Thymus (tissue), 11 donors: ENCODE measurements around the gene GNAT3. TPM values are rescaled to one million over a fixed set of nuclear protein-coding genes. Genes with fewer than 3 reads are reported as not detected.
A peak's percentile ranks its signal among the peaks of the same experiment; 100 is the strongest.

Source experiments
- DNase-seq, 9 donors: peaks; one replicate each; pipeline ENCODE4 v3.0.0-alpha.2; 2013; ENCODE audit warnings: low spot score in 9 of 9, low read depth in 6 of 9, missing footprints in 1 of 9
- H3K27ac ChIP-seq, 2 donors: one replicate each; pipeline ENCODE4 v1.5.1; 2013; ENCODE audit warnings: control low read depth in 1 of 2, low read depth in 1 of 2, low read length in 1 of 2, mild to moderate bottlenecking in 1 of 2, moderate library complexity in 1 of 2
- H3K27me3 ChIP-seq, 2 donors: one replicate each; pipeline ENCODE4 v1.5.1; 2013; ENCODE audit warnings: low read length in 1 of 2; ENCODE audit not compliant: control insufficient read depth in 2 of 2, insufficient read depth in 1 of 2
- H3K36me3 ChIP-seq, 2 donors: one replicate each; pipeline ENCODE4 v1.5.1; 2013; ENCODE audit warnings: low read length in 1 of 2, mild to moderate bottlenecking in 1 of 2, moderate library complexity in 1 of 2; ENCODE audit not compliant: control insufficient read depth in 2 of 2, insufficient read depth in 2 of 2
- H3K4me1 ChIP-seq, 2 donors: one replicate each; pipeline ENCODE4 v1.5.1; 2013; ENCODE audit warnings: low read length in 2 of 2; ENCODE audit not compliant: control insufficient read depth in 2 of 2, insufficient read depth in 2 of 2
- H3K4me3 ChIP-seq, 2 donors: one replicate each; pipeline ENCODE4 v1.5.1; 2013; ENCODE audit warnings: low read length in 2 of 2, control low read depth in 1 of 2, mild to moderate bottlenecking in 1 of 2
- H3K9me3 ChIP-seq, 2 donors: one replicate each; pipeline ENCODE4 v1.5.1; 2013; ENCODE audit warnings: low read length in 1 of 2, mild to moderate bottlenecking in 1 of 2; ENCODE audit not compliant: control insufficient read depth in 2 of 2, insufficient read depth in 1 of 2
- WGBS: extraction: QIAGEN DNeasy Blood & Tissue Kit; methylation state at CpG from one replicate; pipeline ENCODE4 v1.1.7; 2013; 5-methylcytosine and 5-hydroxymethylcytosine counted together
- polyA plus RNA-seq: library from polyadenylated mRNA; stranded (reverse); fragments of 200-250 nt; gene quantifications from one replicate; pipeline ENCODE4 v1.2.3, GENCODE V29; 2013
- total RNA-seq: library from RNA; stranded (reverse); fragments of 120-200 nt; gene quantifications from one replicate; pipeline ENCODE4 v1.2.4, GENCODE V29; 2013
- donor health status: healthy.

Gene GNAT3
- total and polyA plus RNA-seq, 2 donors = 0.05 to 0.19 TPM

- H3K4me1 ChIP-seq = no peaks in the 10 kb centered on the region
- no peak for DNase-seq
- H3K27ac ChIP-seq = no peak overlapping the region
Observed at GRCh38 chr7:80459776-80460510, 51.9 kb downstream of the GNAT3 start.

DNA sequence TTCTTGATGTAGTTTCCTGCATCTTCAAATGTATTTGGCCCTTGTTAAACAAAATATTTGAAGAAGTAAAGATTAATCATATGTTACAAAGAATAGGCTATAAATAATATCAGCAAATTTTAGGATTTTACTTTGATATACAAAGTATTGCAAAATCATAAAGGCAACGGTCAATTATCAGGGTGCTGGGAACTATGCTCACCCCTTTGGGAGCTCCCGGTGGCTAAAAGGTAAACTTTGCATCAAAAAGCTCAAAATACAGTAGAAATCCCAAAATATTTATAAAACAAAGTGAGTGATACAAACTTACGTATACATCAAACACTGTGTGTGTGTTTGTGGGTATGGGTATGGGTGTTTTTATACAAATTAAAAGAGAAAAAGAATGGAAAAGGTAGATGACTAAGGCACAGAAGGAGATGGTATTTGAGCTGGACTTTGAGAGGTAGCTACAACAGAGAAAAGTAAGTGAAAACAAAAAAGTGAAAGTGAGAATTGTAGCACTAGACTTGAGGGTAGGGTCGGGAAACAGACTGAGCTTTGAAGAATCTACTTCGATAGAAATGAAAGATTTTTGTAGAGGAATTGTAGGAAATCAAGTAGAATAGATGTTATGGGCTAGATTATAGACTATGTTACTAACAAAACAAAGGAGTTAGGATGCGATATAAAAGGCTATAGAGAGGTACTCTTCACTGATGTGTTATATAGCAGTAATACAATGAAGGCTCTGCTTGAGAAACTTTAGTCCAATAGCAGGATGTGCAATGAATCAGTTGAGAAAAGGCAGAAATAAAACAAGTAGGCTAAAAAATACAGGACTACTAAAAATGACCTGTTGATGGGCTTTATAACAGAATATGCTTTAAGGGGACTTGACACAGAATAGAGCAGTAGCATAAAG, 52.8 kb downstream of the GNAT3 start:
- H3K27ac ChIP-seq = no peak overlapping the region
- no peak for DNase-seq
- no peaks in the 10 kb centered on the region for H3K27me3 ChIP-seq
- no peaks in the 10 kb centered on the region for H3K36me3 ChIP-seq
- no peak overlapping the region for H3K4me3 ChIP-seq
- no peaks in the 10 kb centered on the region for H3K9me3 ChIP-seq
- 95% methylated on average over 6 of the region's 6 CpGs for WGBS
- no peaks in the 10 kb centered on the region for H3K4me1 ChIP-seq

More at GRCh38 chr7:80459776-80460510, 51.9 kb downstream of the GNAT3 start:
- Histone ChIP-seq H3K4me3 (no peak overlapping the region), H3K9me3 (no peaks in the 10 kb centered on the region), H3K27me3 (no peaks in the 10 kb centered on the region), H3K36me3 (no peaks in the 10 kb centered on the region)
- 95% methylated on average over 4 of the region's 4 CpGs for WGBS

- Histone ChIP-seq H3K27ac (no peak overlapping the region), H3K4me1 (no peaks in the 10 kb centered on the region), H3K36me3 (no peaks in the 10 kb centered on the region), H3K9me3 (no peaks in the 10 kb centered on the region), H3K27me3 (no peaks in the 10 kb centered on the region), H3K4me3 (no peak overlapping the region)
- 77% methylated on average over 2 of the region's 2 CpGs for WGBS
- peak in 2 of 9 donors; percentile 4 to 18 for DNase-seq
Observed at GRCh38 chr7:80453699-80454340, 58.0 kb downstream of the GNAT3 start.

DNA sequence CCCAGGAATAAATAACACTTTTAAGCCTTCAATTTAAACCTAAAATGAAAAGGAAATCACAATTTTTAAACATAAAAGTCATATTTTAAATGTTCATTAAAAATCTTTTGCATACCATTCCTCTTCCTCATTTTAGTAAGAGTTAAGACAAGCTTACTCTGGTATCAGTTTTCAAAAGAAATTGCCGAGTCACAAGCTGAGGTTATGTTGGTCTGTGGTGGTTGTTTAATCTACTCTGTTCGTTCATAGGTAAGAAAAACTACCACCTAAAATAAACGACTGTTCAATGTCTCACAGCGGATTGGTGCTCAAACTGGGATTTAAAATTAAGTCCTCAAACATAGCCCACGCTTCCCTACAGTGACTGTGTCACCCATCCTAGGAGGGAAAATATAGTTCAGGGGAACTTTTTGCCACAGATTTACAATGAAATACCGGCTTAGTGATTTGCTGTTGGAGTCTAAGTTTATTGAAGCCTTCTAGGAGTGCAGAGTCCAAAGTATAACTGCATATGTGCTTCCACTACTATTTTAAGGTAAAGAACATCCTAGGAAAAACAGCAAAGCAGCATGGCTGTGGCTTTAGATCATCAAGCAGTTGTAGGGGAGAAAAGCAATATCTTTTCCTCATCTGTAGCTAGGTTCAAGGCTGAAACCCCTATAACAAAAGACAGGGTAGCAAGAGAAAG, 61.1 kb downstream of the GNAT3 start:
- H3K36me3 ChIP-seq = no peaks in the 10 kb centered on the region
- no peaks in the 10 kb centered on the region for H3K9me3 ChIP-seq
- no peaks in the 10 kb centered on the region for H3K27me3 ChIP-seq
- peak in 1 of 9 donors; percentile 6 for DNase-seq
- no peak overlapping the region for H3K4me3 ChIP-seq
- H3K4me1 ChIP-seq = no peaks in the 10 kb centered on the region
- H3K27ac ChIP-seq = no peak overlapping the region
- WGBS = 36% methylated on average over 6 of the region's 6 CpGs

GRCh38 chr7:80449836-80450235, 62.0 kb downstream of the GNAT3 start:
- 96% methylated on average over 4 of the region's 4 CpGs for WGBS

GRCh38 chr7:80445351-80445750, 66.5 kb downstream of the GNAT3 start:
- no peaks in the 10 kb centered on the region for H3K27me3 ChIP-seq
- no peaks in the 10 kb centered on the region for H3K4me1 ChIP-seq
- H3K36me3 ChIP-seq = no peaks in the 10 kb centered on the region
- H3K9me3 ChIP-seq = no peaks in the 10 kb centered on the region
- DNase-seq = no peak
- H3K4me3 ChIP-seq = no peak overlapping the region
- H3K27ac ChIP-seq = no peak overlapping the region
- 98% methylated on average over 5 of the region's 5 CpGs for WGBS

More at GRCh38 chr7:80449836-80450235, 62.0 kb downstream of the GNAT3 start:
- Histone ChIP-seq H3K4me1 (no peaks in the 10 kb centered on the region), H3K9me3 (no peaks in the 10 kb centered on the region), H3K36me3 (no peaks in the 10 kb centered on the region), H3K27ac (no peak overlapping the region), H3K27me3 (no peaks in the 10 kb centered on the region), H3K4me3 (no peak overlapping the region)
- no peak for DNase-seq

GRCh38 chr7:80444811-80445210, 67.1 kb downstream of the GNAT3 start:
- Histone ChIP-seq H3K4me3 (no peak overlapping the region), H3K27ac (no peak overlapping the region), H3K27me3 (no peaks in the 10 kb centered on the region), H3K4me1 (no peaks in the 10 kb centered on the region), H3K36me3 (no peaks in the 10 kb centered on the region), H3K9me3 (no peaks in the 10 kb centered on the region)
- WGBS = 100% methylated on average over 1 of the region's 1 CpG
- no peak for DNase-seq

DNA sequence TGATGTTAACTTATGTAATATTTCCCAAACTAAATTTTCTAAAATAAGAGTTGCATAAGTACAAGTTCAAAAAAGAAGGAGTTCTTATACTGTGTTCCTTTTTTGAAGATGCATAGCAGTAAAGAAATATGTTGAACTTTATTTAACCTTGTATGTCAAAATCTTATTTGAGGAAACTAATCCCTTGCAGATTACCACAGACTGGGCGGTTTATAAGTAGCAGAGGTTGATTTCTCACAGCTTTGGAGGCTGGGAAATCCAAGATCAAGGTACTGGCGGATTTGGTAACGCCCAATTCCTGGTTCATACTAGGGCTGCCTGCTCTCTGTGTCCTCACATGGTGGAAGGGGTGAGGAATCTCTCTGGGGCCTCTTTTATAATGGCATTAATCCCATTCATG, 68.5 kb downstream of the GNAT3 start:
- Histone ChIP-seq H3K4me3 (no peak overlapping the region), H3K36me3 (no peaks in the 10 kb centered on the region), H3K27me3 (no peaks in the 10 kb centered on the region), H3K4me1 (no peaks in the 10 kb centered on the region), H3K9me3 (no peaks in the 10 kb centered on the region), H3K27ac (no peak overlapping the region)
- no peak for DNase-seq
- 94% methylated on average over 3 of the region's 3 CpGs for WGBS
